Erythroblast (primary cell): ENCODE measurements around the gene OVOL1.
"Not testable (repeated sequence)": the region's sequence is repeated elsewhere in the genome, so short reads cannot be mapped to it uniquely, and the experiment has no call there.

ENCODE experiments used
- GATA1 ChIP-seq: IDR thresholded peaks from 2 replicates; pipeline ENCODE4 v1.6.1; 2011; ENCODE audit warnings: low read depth, mild to moderate bottlenecking, control low read depth, low read length, moderate library complexity
- POLR2A ChIP-seq: IDR thresholded peaks from 2 replicates; pipeline ENCODE4 v1.6.1; 2011; ENCODE audit warnings: mild to moderate bottlenecking, low read length

DNA sequence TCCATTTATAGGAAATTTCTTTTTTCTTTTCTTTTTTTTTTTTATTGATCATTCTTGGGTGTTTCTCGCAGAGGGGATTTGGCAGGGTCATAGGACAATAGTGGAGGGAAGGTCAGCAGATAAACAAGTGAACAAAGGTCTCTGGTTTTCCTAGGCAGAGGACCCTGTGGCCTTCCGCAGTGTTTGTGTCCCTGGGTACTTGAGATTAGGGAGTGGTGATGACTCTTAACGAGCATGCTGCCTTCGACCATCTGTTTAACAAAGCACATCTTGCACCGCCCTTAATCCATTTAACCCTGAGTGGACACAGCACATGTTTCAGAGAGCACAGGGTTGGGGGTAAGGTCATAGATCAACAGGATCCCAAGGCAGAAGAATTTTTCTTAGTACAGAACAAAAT, 24.7 kb upstream of the OVOL1 start:
- TF ChIP-seq POLR2A, GATA1: not testable (repeated sequence)
